Prostate gland (tissue), 2 donors: ENCODE results near the gene MICAL3.

ENCODE experiments used
- POLR2A ChIP-seq: fragments of 450-650 bp; IDR thresholded peaks from one replicate; pipeline ENCODE4 v1.6.1; 2016; ENCODE audit warnings: antibody characterized with exemption, mild to moderate bottlenecking
- POLR2AphosphoS5 ChIP-seq: sonication (generic); formaldehyde crosslinking; IDR thresholded peaks from one replicate; pipeline ENCODE4 v1.6.1; 2017; ENCODE audit warnings: antibody characterized with exemption
- TF ChIP-seq, protein P1 (sequence below), 4 experiments: fragments of 200-600 bp in 2 of 4; fragments of 450-650 bp in 2 of 4; sonication (generic) in 2 of 4; IDR thresholded peaks; 1 replicate in 3 of 4; 2 replicates in 1 of 4; pipeline ENCODE4 v1.5.1; 2016 to 2019; ENCODE audit warnings: antibody characterized with exemption in 4 of 4, mild to moderate bottlenecking in 2 of 4, moderate library complexity in 2 of 4

DNA sequence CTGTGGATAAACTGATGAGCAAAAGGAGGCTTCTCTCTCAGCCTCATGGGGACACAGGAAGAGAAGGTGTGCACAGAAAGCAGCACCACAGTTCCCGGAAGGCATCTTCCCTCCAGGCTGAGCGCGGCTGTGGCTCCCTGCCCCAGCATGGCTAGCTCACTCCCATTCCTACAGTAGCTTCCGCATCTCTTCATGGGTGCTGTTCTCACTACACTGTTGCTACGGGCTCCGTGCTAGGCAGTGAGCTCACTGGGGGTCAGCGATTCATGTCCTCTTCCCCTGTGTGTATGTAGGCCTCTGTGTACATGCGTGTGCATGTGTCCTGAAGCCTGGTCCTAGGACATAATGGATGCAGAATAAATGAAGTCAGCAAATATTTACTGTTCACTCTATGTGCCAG lies 64.3 kb downstream of the MICAL3 start:
- TF ChIP-seq, protein P1, sequence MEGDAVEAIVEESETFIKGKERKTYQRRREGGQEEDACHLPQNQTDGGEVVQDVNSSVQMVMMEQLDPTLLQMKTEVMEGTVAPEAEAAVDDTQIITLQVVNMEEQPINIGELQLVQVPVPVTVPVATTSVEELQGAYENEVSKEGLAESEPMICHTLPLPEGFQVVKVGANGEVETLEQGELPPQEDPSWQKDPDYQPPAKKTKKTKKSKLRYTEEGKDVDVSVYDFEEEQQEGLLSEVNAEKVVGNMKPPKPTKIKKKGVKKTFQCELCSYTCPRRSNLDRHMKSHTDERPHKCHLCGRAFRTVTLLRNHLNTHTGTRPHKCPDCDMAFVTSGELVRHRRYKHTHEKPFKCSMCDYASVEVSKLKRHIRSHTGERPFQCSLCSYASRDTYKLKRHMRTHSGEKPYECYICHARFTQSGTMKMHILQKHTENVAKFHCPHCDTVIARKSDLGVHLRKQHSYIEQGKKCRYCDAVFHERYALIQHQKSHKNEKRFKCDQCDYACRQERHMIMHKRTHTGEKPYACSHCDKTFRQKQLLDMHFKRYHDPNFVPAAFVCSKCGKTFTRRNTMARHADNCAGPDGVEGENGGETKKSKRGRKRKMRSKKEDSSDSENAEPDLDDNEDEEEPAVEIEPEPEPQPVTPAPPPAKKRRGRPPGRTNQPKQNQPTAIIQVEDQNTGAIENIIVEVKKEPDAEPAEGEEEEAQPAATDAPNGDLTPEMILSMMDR (IDR thresholded peaks at IDR 0.05) = no peak
- TF ChIP-seq POLR2AphosphoS5 = no peak
- no peak for TF ChIP-seq POLR2A
